H9 (cell line): Measurements from ENCODE around the gene ARHGAP8. TPM values are rescaled to one million over a fixed set of nuclear protein-coding genes. Genes with fewer than 3 reads are reported as not detected.

Experiments used
- DNase-seq: peaks from one replicate; pipeline ENCODE4 v3.0.0-alpha.2; 2017
- H2AFZ ChIP-seq: one replicate; pipeline ENCODE4 v1.6.1; 2013; ENCODE audit warnings: mild to moderate bottlenecking, low read length, control low read depth, moderate library complexity
- H2AK5ac ChIP-seq: 2 replicates; pipeline ENCODE4 v1.6.1; 2013; ENCODE audit warnings: low read length, control low read depth, mixed read lengths; ENCODE audit not compliant: insufficient read length
- H2BK120ac ChIP-seq: one replicate; pipeline ENCODE4 v1.6.1; 2013; ENCODE audit warnings: low read depth, mild to moderate bottlenecking, low read length, control low read depth, inconsistent platforms; ENCODE audit not compliant: poor library complexity, severe bottlenecking
- H2BK12ac ChIP-seq: 2 replicates; pipeline ENCODE4 v1.6.1; 2013; ENCODE audit warnings: low read length, control low read depth, mixed read lengths, low read depth; ENCODE audit not compliant: insufficient read length
- H2BK15ac ChIP-seq: 2 replicates; pipeline ENCODE4 v1.6.1; 2013; ENCODE audit warnings: low read depth, low read length, control low read depth
- H2BK20ac ChIP-seq: one replicate; pipeline ENCODE4 v1.6.1; 2013; ENCODE audit warnings: low read depth, mild to moderate bottlenecking, low read length, control low read depth, inconsistent platforms; ENCODE audit not compliant: poor library complexity, severe bottlenecking
- H2BK5ac ChIP-seq: 2 replicates; pipeline ENCODE4 v1.6.1; 2013; ENCODE audit warnings: low read length, control low read depth, mixed read lengths; ENCODE audit not compliant: insufficient read length
- H3K14ac ChIP-seq: 2 replicates; pipeline ENCODE4 v1.6.1; 2013; ENCODE audit warnings: low read length, control low read depth; ENCODE audit not compliant: insufficient read depth
- H3K18ac ChIP-seq: 2 replicates; pipeline ENCODE4 v1.6.1; 2013; ENCODE audit warnings: low read depth, mild to moderate bottlenecking, mixed read lengths, low read length, control low read depth; ENCODE audit not compliant: insufficient read length
- H3K23ac ChIP-seq: 2 replicates; pipeline ENCODE4 v1.6.1; 2013; ENCODE audit warnings: low read length, control low read depth, mixed read lengths, low read depth; ENCODE audit not compliant: insufficient read length
- H3K23me2 ChIP-seq: 2 replicates; pipeline ENCODE4 v1.6.1; 2013; ENCODE audit warnings: low read depth, mild to moderate bottlenecking, mixed read lengths, low read length, control low read depth; ENCODE audit not compliant: insufficient read length, poor library complexity, severe bottlenecking
- H3K27ac ChIP-seq: 2 replicates; pipeline ENCODE4 v1.5.1; 2013; ENCODE audit warnings: low read length, control low read depth, mixed read lengths, low read depth; ENCODE audit not compliant: insufficient read length
- H3K27me3 ChIP-seq: 2 replicates; pipeline ENCODE4 v1.6.1; 2013; ENCODE audit warnings: low read length, control low read depth, inconsistent platforms; ENCODE audit not compliant: insufficient read depth
- H3K4ac ChIP-seq: 2 replicates; pipeline ENCODE4 v1.6.1; 2013; ENCODE audit warnings: low read depth, mild to moderate bottlenecking, control low read depth, inconsistent platforms, low read length, moderate library complexity
- H3K4me1 ChIP-seq: 2 replicates; pipeline ENCODE4 v1.6.1; 2013; ENCODE audit warnings: low read length, control low read depth, inconsistent platforms; ENCODE audit not compliant: insufficient read depth
- H3K4me2 ChIP-seq: 2 replicates; pipeline ENCODE4 v1.6.1; 2013; ENCODE audit warnings: low read length, control low read depth, mixed read lengths; ENCODE audit not compliant: insufficient read length, insufficient read depth
- H3K56ac ChIP-seq: 2 replicates; pipeline ENCODE4 v1.6.1; 2013; ENCODE audit warnings: low read depth, mild to moderate bottlenecking, mixed read lengths, low read length, control low read depth; ENCODE audit not compliant: insufficient read length
- H3K79me1 ChIP-seq: 2 replicates; pipeline ENCODE4 v1.6.1; 2013; ENCODE audit warnings: low read depth, mild to moderate bottlenecking, moderate library complexity, low read length, control low read depth, inconsistent platforms; ENCODE audit not compliant: insufficient read depth, poor library complexity, severe bottlenecking
- H3K79me2 ChIP-seq: 2 replicates; pipeline ENCODE4 v1.6.1; 2013; ENCODE audit warnings: low read length, control low read depth, inconsistent platforms; ENCODE audit not compliant: insufficient read depth
- H3K9ac ChIP-seq: 2 replicates; pipeline ENCODE4 v1.6.1; 2013; ENCODE audit warnings: low read length, control low read depth, mixed read lengths; ENCODE audit not compliant: insufficient read length; ENCODE audit errors: extremely low read depth
- H3K9me3 ChIP-seq: one replicate; pipeline ENCODE4 v1.6.1; 2013; ENCODE audit warnings: low read depth, low read length, inconsistent platforms; ENCODE audit not compliant: control insufficient read depth
- H3T11ph ChIP-seq: one replicate; pipeline ENCODE4 v1.6.1; 2013; ENCODE audit warnings: mild to moderate bottlenecking, low read length, control low read depth, inconsistent platforms
- H4K20me1 ChIP-seq: one replicate; pipeline ENCODE4 v1.6.1; 2013; ENCODE audit not compliant: control insufficient read depth, insufficient read length, insufficient read depth
- H4K5ac ChIP-seq: 2 replicates; pipeline ENCODE4 v1.6.1; 2013; ENCODE audit warnings: low read depth, mild to moderate bottlenecking, mixed read lengths, low read length, control low read depth; ENCODE audit not compliant: insufficient read length
- H4K8ac ChIP-seq: replicated peaks from 2 replicates; pipeline ENCODE4 v1.6.1; 2013; ENCODE audit warnings: low read length, control low read depth, mixed read lengths, low read depth; ENCODE audit not compliant: insufficient read length
- H4K91ac ChIP-seq: 2 replicates; pipeline ENCODE4 v1.6.1; 2013; ENCODE audit warnings: low read depth, mild to moderate bottlenecking, moderate library complexity, mixed read lengths, low read length, control low read depth; ENCODE audit not compliant: insufficient read length
- H3K27ac Mint-ChIP-seq, 3 experiments: 2 replicates in 2 of 3; 3 replicates in 1 of 3; pipeline ENCODE4 v1.8.0; 2020 to 2021; ENCODE audit warnings: mixed read lengths in 3 of 3, mild to moderate bottlenecking in 1 of 3, moderate library complexity in 1 of 3
- H3K27me3 Mint-ChIP-seq: 2 replicates; pipeline ENCODE4 v1.8.0; 2021; ENCODE audit warnings: low read depth, mild to moderate bottlenecking, moderate library complexity, mixed read lengths
- H3K36me3 Mint-ChIP-seq, 3 experiments: 2 replicates in 2 of 3; 3 replicates in 1 of 3; pipeline ENCODE4 v1.8.0; 2020 to 2021; ENCODE audit warnings: low read depth in 3 of 3, mixed read lengths in 3 of 3; ENCODE audit not compliant: insufficient read depth in 1 of 3
- H3K4me1 Mint-ChIP-seq, 2 experiments: 2 replicates each; pipeline ENCODE4 v1.8.0; 2020; ENCODE audit warnings: mixed read lengths in 2 of 2
- H3K4me3 Mint-ChIP-seq, 2 experiments: 2 replicates in 1 of 2; 3 replicates in 1 of 2; pipeline ENCODE4 v1.8.0; 2020 to 2021; ENCODE audit warnings: mild to moderate bottlenecking in 2 of 2, mixed read lengths in 2 of 2, moderate library complexity in 1 of 2
- H3K9me3 Mint-ChIP-seq, 2 experiments: 2 replicates in 1 of 2; 3 replicates in 1 of 2; pipeline ENCODE4 v1.8.0; 2020; ENCODE audit warnings: mild to moderate bottlenecking in 2 of 2, mixed read lengths in 2 of 2, moderate library complexity in 1 of 2
- WGBS: extraction: QIAGEN DNeasy Blood & Tissue Kit; methylation state at CpG from one replicate; pipeline ENCODE4 v1.1.7; 2013; ENCODE audit warnings: missing lambda C conversion rate, low lambda C conversion rate, mixed read lengths; ENCODE audit not compliant: insufficient read length; ENCODE audit errors: extremely low coverage; 5-methylcytosine and 5-hydroxymethylcytosine counted together
- total RNA-seq: library from RNA; stranded (reverse); gene quantifications from 2 replicates; pipeline ENCODE4 v1.2.1, GENCODE V29; 2021
- TF ChIP-seq, protein P1 (sequence below): fragments of 200-600 bp; sonication (generic); conservative IDR thresholded peaks from 3 replicates; pipeline ENCODE4 v1.8.0; 2021; ENCODE audit warnings: antibody characterized with exemption, mild to moderate bottlenecking

ARHGAP8 gene
- total RNA-seq, 1 experiment from 2014 or later: 35.4 TPM

GRCh38 chr22:44780876-44781449 lies 28.6 kb downstream of the ARHGAP8 start:
- H4K5ac ChIP-seq: no peak overlapping the region
- Mint-ChIP-seq H3K36me3 (peaks cover 7 to 10% (median 10%) of the 10 kb centered on the region in 3 experiments), H3K4me3 (no peak overlapping the region), H3K9me3 (peaks cover 0 to 2% of the 10 kb centered on the region in 2 experiments; a peak in 2 of 5 replicates), H3K27me3 (no peaks in the 10 kb centered on the region), H3K27ac (peak overlapping the region in 1 of 3 experiments; percentile 40; a peak in 1 of 7 replicates), H3K4me1 (peaks cover 19 to 36% of the 10 kb centered on the region in 2 experiments)
- no peak overlapping the region for H3K27ac ChIP-seq
- H3K4me2 ChIP-seq: no peak overlapping the region
- H3K4ac ChIP-seq: no peak overlapping the region
- H3K18ac ChIP-seq: no peak overlapping the region
- H3K23me2 ChIP-seq: no peaks in the 10 kb centered on the region
- H3K9ac ChIP-seq: no peak overlapping the region
- no peak overlapping the region for H2AK5ac ChIP-seq
- H3K56ac ChIP-seq: no peak overlapping the region
- no peaks in the 10 kb centered on the region for H3K27me3 ChIP-seq
- DNase-seq: no peak
- no CpG with 5 or more reads among the region's 17 CpGs for WGBS
- TF ChIP-seq, protein P1, sequence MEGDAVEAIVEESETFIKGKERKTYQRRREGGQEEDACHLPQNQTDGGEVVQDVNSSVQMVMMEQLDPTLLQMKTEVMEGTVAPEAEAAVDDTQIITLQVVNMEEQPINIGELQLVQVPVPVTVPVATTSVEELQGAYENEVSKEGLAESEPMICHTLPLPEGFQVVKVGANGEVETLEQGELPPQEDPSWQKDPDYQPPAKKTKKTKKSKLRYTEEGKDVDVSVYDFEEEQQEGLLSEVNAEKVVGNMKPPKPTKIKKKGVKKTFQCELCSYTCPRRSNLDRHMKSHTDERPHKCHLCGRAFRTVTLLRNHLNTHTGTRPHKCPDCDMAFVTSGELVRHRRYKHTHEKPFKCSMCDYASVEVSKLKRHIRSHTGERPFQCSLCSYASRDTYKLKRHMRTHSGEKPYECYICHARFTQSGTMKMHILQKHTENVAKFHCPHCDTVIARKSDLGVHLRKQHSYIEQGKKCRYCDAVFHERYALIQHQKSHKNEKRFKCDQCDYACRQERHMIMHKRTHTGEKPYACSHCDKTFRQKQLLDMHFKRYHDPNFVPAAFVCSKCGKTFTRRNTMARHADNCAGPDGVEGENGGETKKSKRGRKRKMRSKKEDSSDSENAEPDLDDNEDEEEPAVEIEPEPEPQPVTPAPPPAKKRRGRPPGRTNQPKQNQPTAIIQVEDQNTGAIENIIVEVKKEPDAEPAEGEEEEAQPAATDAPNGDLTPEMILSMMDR: no peak
- H2BK120ac ChIP-seq: no peak overlapping the region
- H2BK5ac ChIP-seq: no peak overlapping the region
- no peak overlapping the region for H4K8ac ChIP-seq
- H3T11ph ChIP-seq: no peak overlapping the region
- no peaks in the 10 kb centered on the region for H3K4me1 ChIP-seq
- no peaks in the 10 kb centered on the region for H4K20me1 ChIP-seq
- no peak overlapping the region for H2BK12ac ChIP-seq
- no peak overlapping the region for H2BK20ac ChIP-seq
- H2AFZ ChIP-seq: no peak overlapping the region
- no peak overlapping the region for H2BK15ac ChIP-seq
- no peak overlapping the region for H3K23ac ChIP-seq
- peaks cover 2% of the 10 kb centered on the region for H3K79me1 ChIP-seq
- H3K14ac ChIP-seq: no peak overlapping the region
- no peaks in the 10 kb centered on the region; the same call in 1 of the 2 replicates for H3K79me2 ChIP-seq
- no peak overlapping the region for H4K91ac ChIP-seq
- no peaks in the 10 kb centered on the region for H3K9me3 ChIP-seq
